T-cell (primary cell): ENCODE measurements around the gene WAS. TPM values are rescaled to one million over a fixed set of nuclear protein-coding genes. Genes with fewer than 3 reads are reported as not detected.
"Not testable (repeated sequence)": the region's sequence is repeated elsewhere in the genome, so short reads cannot be mapped to it uniquely, and the experiment has no call there.

ENCODE experiments used
- ATAC-seq, 4 experiments: fragments of 200-7000 bp in 3 of 4; fragments of 150-1000 bp in 1 of 4; cut with Tn5 transposase; replicated peaks in 1 of 4; 1 replicate in 3 of 4; 2 replicates in 1 of 4; pipeline ENCODE4 v1.10.0; 2021; ENCODE audit warnings: moderate library complexity in 3 of 4, mild to moderate bottlenecking in 2 of 4, moderate number of reproducible peaks in 1 of 4
- CTCF ChIA-PET, 2 donors: fragments of 300-600 bp; sonication (Branson Sonifier 250); formaldehyde crosslinking; loops; one replicate each; lab custom pipeline; 2022; ENCODE audit warnings: antibody characterized with exemption in 2 of 2; lab: Charles Lee
- POLR2A ChIA-PET, 2 donors: fragments of 300-600 bp; sonication (Branson Sonifier 250); formaldehyde crosslinking; loops; one replicate each; lab custom pipeline; 2022; ENCODE audit warnings: antibody characterized with exemption in 2 of 2; lab: Charles Lee
- DNase-seq, 35 experiments: peaks; one replicate each; pipeline versions ENCODE4 v3.0.0 to v3.0.0-alpha.2; 2013 to 2023
- H3K27ac ChIP-seq: one replicate; pipeline ENCODE4 v1.5.1; 2013; ENCODE audit warnings: low read length
- H3K27me3 ChIP-seq, 2 experiments: replicated peaks in 1 of 2; 1 replicate in 1 of 2; 2 replicates in 1 of 2; pipeline versions ENCODE4 v1.6.1 to v1.7.0; 2013; ENCODE audit warnings: low read length in 1 of 2, mixed read lengths in 1 of 2; ENCODE audit not compliant: control insufficient read depth in 2 of 2, insufficient read depth in 2 of 2; ENCODE audit errors: extremely low read depth in 1 of 2
- H3K36me3 ChIP-seq, 2 donors: 1 replicate in 1 of 2; 2 replicates in 1 of 2; pipeline versions ENCODE4 v1.6.1 to v1.7.0; 2013; ENCODE audit warnings: low read length in 1 of 2; ENCODE audit not compliant: control insufficient read depth in 2 of 2, insufficient read depth in 1 of 2; ENCODE audit errors: extremely low read depth in 1 of 2
- H3K4me1 ChIP-seq, 2 experiments: 1 replicate in 1 of 2; 2 replicates in 1 of 2; pipeline versions ENCODE4 v1.6.1 to v1.7.0; 2013; ENCODE audit warnings: low read length in 2 of 2, mixed read lengths in 1 of 2; ENCODE audit not compliant: insufficient read depth in 2 of 2, control insufficient read depth in 1 of 2; ENCODE audit errors: extremely low read depth in 1 of 2
- H3K4me3 ChIP-seq, 2 donors: 1 replicate in 1 of 2; 2 replicates in 1 of 2; pipeline versions ENCODE4 v1.5.1 to v1.7.0; 2013; ENCODE audit warnings: mild to moderate bottlenecking in 2 of 2, low read length in 1 of 2, moderate library complexity in 1 of 2; ENCODE audit not compliant: control insufficient read depth in 1 of 2; ENCODE audit errors: extremely low read depth in 1 of 2
- H3K9me3 ChIP-seq: 2 replicates; pipeline ENCODE4 v1.7.0; 2013
- H3K27ac Mint-ChIP-seq, 2 donors: one replicate each; pipeline ENCODE4 v1.8.0; 2020 to 2021; ENCODE audit warnings: mild to moderate bottlenecking in 2 of 2, mixed read lengths in 2 of 2
- H3K27me3 Mint-ChIP-seq, 2 donors: one replicate each; pipeline ENCODE4 v1.8.0; 2021 to 2022; ENCODE audit warnings: mixed read lengths in 2 of 2
- H3K36me3 Mint-ChIP-seq: one replicate; pipeline ENCODE4 v1.8.0; 2021; ENCODE audit warnings: mixed read lengths
- H3K4me1 Mint-ChIP-seq, 3 donors: one replicate each; pipeline ENCODE4 v1.8.0; 2020 to 2022; ENCODE audit warnings: mixed read lengths in 3 of 3, mild to moderate bottlenecking in 1 of 3
- H3K4me3 Mint-ChIP-seq, 3 donors: one replicate each; pipeline ENCODE4 v1.8.0; 2020 to 2022; ENCODE audit warnings: mild to moderate bottlenecking in 3 of 3, mixed read lengths in 3 of 3, moderate library complexity in 3 of 3
- H3K9me3 Mint-ChIP-seq, 3 donors: one replicate each; pipeline ENCODE4 v1.8.0; 2020 to 2022; ENCODE audit warnings: mixed read lengths in 3 of 3
- WGBS: methylation state at CpG from one replicate; pipeline ENCODE4 v1.1.5; 2013; ENCODE audit warnings: missing lambda C conversion rate; ENCODE audit not compliant: insufficient coverage; 5-methylcytosine and 5-hydroxymethylcytosine counted together
- total RNA-seq, 35 experiments: library from RNA in 6 of 35; stranded (reverse) in 6 of 35; fragments of 120-200 nt in 1 of 35; gene quantifications; one replicate each; pipeline versions ENCODE4 v1.2.1 to v1.2.4 and lab custom pipeline; 2013 to 2026

The WAS gene
- total RNA-seq, 5 donors from 2014 or later (not counting 1 experiment from before 2014, with no cell fraction given), result 92.0 to 118 (median 103) TPM

GRCh38 chrX:48688531-48689150 is 5.0 kb downstream of the WAS start:
- Mint-ChIP-seq H3K4me3 (no peak overlapping the region), H3K36me3 (peaks cover 29% of the 10 kb centered on the region), H3K27me3 (peaks cover 0 to 5% of the 10 kb centered on the region in 2 donors), H3K27ac (no peak overlapping the region), H3K9me3 (no peaks in the 10 kb centered on the region), H3K4me1 (peaks cover 31 to 46% (median 41%) of the 10 kb centered on the region in 3 donors)
- H3K27ac ChIP-seq, result no peak overlapping the region
- no peak overlapping the region for H3K4me3 ChIP-seq
- ATAC-seq (no peak), DNase-seq (no peak)
- 78% methylated on average over 1 of the region's 19 CpGs for WGBS
- peaks cover 12 to 38% of the 10 kb centered on the region in 2 experiments for H3K4me1 ChIP-seq
- H3K9me3 ChIP-seq, result no peaks in the 10 kb centered on the region
- ChIA-PET CTCF (interaction anchor here in 1 of 2 donors (0.6 kb wide), 1 partner anchor 1365 kb away, joined by 5 read pairs; no protein-coding TSS in a partner anchor), POLR2A (no interaction called here)
- H3K36me3 ChIP-seq, result peaks cover 0 to 36% of the 10 kb centered on the region in 2 donors
- H3K27me3 ChIP-seq, result no peaks in the 10 kb centered on the region

- peaks cover 0 to 5% of the 10 kb centered on the region in 2 donors for H3K27me3 Mint-ChIP-seq
- H3K36me3 Mint-ChIP-seq, result peaks cover 28% of the 10 kb centered on the region
- no peaks in the 10 kb centered on the region for H3K9me3 Mint-ChIP-seq
- ChIA-PET POLR2A (no interaction called here), CTCF (interaction anchor here in 1 of 2 donors (0.6 kb wide), 1 partner anchor 1365 kb away, joined by 5 read pairs; no protein-coding TSS in a partner anchor)
- H3K27me3 ChIP-seq, result no peaks in the 10 kb centered on the region
- DNase-seq, result no peak
- peaks cover 12 to 35% of the 10 kb centered on the region in 2 experiments for H3K4me1 ChIP-seq
- 100% methylated on average over 2 of the region's 11 CpGs for WGBS
- H3K36me3 ChIP-seq, result peaks cover 0 to 36% of the 10 kb centered on the region in 2 donors
- H3K4me3 ChIP-seq, result no peak overlapping the region
- H3K9me3 ChIP-seq, result no peaks in the 10 kb centered on the region
- no peak overlapping the region for H3K27ac ChIP-seq
- H3K27ac Mint-ChIP-seq, result no peak overlapping the region
- H3K4me3 Mint-ChIP-seq, result no peak overlapping the region
- no peak for ATAC-seq
- H3K4me1 Mint-ChIP-seq, result peaks cover 25 to 40% (median 33%) of the 10 kb centered on the region in 3 donors
Observed at GRCh38 chrX:48689208-48689920, 5.8 kb downstream of the WAS start.

DNA sequence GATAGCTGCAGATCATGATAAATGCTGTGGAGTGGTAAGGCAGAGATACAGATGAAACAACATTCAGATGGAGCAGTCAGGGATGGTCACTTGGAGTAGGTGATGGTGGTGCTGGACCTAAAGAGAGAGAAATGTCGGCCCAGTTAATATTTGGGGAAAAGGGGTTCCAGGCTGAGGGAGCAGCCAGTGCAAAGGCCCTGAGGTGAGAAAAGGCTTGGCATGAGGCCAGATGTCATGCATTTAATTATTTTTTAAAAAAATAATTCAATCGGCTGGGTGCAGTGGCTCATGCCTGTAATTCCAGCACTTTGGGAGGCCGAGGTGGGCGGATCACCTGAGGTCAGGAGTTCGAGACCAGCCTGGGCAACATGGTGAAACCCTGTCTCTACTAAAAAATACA is 8.1 kb downstream of the WAS start:
- H3K27ac Mint-ChIP-seq, H3K4me3 ChIP-seq, H3K27me3 ChIP-seq, DNase-seq, H3K9me3 ChIP-seq, POLR2A ChIA-PET, ATAC-seq, CTCF ChIA-PET, H3K27ac ChIP-seq, H3K4me3 Mint-ChIP-seq, H3K9me3 Mint-ChIP-seq: not testable (repeated sequence)
- peaks cover 0 to 10% of the 10 kb centered on the region in 2 donors for H3K27me3 Mint-ChIP-seq
- H3K4me1 Mint-ChIP-seq, result peaks cover 20 to 33% (median 24%) of the 10 kb centered on the region in 3 donors
- peaks cover 0 to 24% of the 10 kb centered on the region in 2 donors for H3K36me3 ChIP-seq
- peaks cover 15% of the 10 kb centered on the region for H3K36me3 Mint-ChIP-seq
- no CpG with 5 or more reads among the region's 5 CpGs for WGBS
- H3K4me1 ChIP-seq, result peaks cover 0 to 22% of the 10 kb centered on the region in 2 experiments

- Mint-ChIP-seq H3K36me3 (peaks cover 12% of the 10 kb centered on the region), H3K27ac (peak overlapping the region; percentile 59 to 93), H3K27me3 (peaks cover 0 to 10% of the 10 kb centered on the region in 2 donors), H3K4me3 (peak overlapping the region in 2 of 3 donors; percentile 90 to 91), H3K9me3 (no peaks in the 10 kb centered on the region), H3K4me1 (peaks cover 27 to 30% (median 29%) of the 10 kb centered on the region in 3 donors)
- H3K9me3 ChIP-seq, result no peaks in the 10 kb centered on the region
- WGBS, result 83% methylated on average over 4 of the region's 15 CpGs
- peaks cover 0 to 11% of the 10 kb centered on the region in 2 donors for H3K36me3 ChIP-seq
- POLR2A ChIA-PET, result no interaction called here
- no peak for DNase-seq
- peaks cover 0 to 15% of the 10 kb centered on the region in 2 experiments for H3K4me1 ChIP-seq
- H3K4me3 ChIP-seq, result no peak overlapping the region
- H3K27ac ChIP-seq, result no peak overlapping the region
- ATAC-seq, result no peak
- H3K27me3 ChIP-seq, result no peaks in the 10 kb centered on the region
- CTCF ChIA-PET, result interaction anchor here in 1 of 2 donors (0.6 kb wide), 1 partner anchor 67 kb away, joined by 3 read pairs; no protein-coding TSS in a partner anchor
Observed at GRCh38 chrX:48694776-48695533, 11.4 kb downstream of the WAS start.

DNA sequence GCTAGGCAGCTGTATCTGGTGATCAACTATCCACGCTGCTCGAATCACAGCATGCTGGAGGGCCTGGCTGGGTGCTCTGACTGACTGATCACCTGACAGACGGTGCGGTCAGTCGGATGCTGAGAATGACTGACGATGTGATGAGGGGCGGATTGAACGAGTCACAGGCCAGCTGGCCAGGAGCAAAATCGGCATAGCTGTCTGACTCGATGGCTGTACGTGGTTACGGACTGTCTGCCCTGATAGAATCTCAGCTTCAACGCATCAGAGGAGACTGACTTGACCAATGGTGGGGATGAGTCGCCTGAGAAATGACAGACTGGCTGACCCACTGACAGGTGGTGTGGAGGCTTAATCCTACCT is 11.9 kb downstream of the WAS start:
- Histone ChIP-seq H3K9me3 (no peaks in the 10 kb centered on the region), H3K27me3 (no peaks in the 10 kb centered on the region), H3K27ac (peak overlapping the region; percentile 75), H3K4me1 (peaks cover 0 to 15% of the 10 kb centered on the region in 2 experiments), H3K4me3 (no peak overlapping the region), H3K36me3 (peaks cover 0 to 14% of the 10 kb centered on the region in 2 donors)
- no peak for DNase-seq
- Mint-ChIP-seq H3K36me3 (peaks cover 12% of the 10 kb centered on the region), H3K4me3 (peak overlapping the region; percentile 82 to 91 (median 90)), H3K27ac (peak overlapping the region; percentile 93 to 98), H3K4me1 (peaks cover 27 to 30% (median 29%) of the 10 kb centered on the region in 3 donors), H3K9me3 (no peaks in the 10 kb centered on the region), H3K27me3 (peaks cover 0 to 10% of the 10 kb centered on the region in 2 donors)
- CTCF ChIA-PET, result interaction anchor here in 1 of 2 donors (0.6 kb wide), 1 partner anchor 68 kb away, joined by 3 read pairs; no protein-coding TSS in a partner anchor
- POLR2A ChIA-PET, result interaction anchor here in 1 of 2 donors (0.5 kb wide), 1 partner anchor 11 kb away, joined by 13 read pairs; no protein-coding TSS in a partner anchor
- ATAC-seq, result no peak
- 83% methylated on average over 12 of the region's 14 CpGs for WGBS
